ENCODE measurements around the gene EGFL7. TPM values are rescaled to one million over a fixed set of nuclear protein-coding genes. Genes with fewer than 3 reads are reported as not detected.
A peak's percentile ranks its signal among the peaks of the same experiment; 100 is the strongest.

EGFL7 gene
- polyA plus RNA-seq, 3 donors = 43.8 to 79.8 (median 74.3) TPM

DNA sequence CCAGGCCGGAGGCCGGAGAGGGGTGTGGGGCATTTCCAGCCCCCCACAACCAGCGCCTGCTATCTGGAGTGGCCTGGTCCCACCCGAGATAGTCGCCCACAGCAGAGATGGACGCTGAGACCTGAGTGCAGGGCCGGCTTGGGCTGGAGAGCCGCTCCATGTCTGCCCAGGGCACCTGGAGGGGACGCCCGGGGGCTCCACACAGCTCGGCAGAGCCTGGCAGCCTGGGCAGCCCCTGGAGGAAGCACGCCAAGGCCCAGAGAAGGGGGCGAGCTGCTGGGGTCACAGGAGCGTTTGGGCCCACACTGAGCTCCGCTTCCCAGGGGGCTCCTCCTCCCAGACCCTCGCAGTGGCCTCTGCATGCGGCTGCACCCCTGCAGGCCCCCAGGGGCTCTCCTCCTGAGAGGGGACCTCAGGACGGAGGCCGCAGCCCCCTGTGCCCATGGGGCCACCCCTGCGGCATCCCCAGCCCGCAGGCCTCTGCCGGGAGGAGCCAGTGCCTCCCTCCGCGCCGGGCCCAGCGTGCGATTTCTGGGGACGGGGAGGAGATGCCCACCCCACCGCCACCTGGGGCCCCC lies 42.2 kb upstream of the EGFL7 start:
- DNase-seq (ENCODE audit: extremely low read depth in 1 of 11, low read depth in 9 of 11, low spot score in 4 of 11) = no peak

DNA sequence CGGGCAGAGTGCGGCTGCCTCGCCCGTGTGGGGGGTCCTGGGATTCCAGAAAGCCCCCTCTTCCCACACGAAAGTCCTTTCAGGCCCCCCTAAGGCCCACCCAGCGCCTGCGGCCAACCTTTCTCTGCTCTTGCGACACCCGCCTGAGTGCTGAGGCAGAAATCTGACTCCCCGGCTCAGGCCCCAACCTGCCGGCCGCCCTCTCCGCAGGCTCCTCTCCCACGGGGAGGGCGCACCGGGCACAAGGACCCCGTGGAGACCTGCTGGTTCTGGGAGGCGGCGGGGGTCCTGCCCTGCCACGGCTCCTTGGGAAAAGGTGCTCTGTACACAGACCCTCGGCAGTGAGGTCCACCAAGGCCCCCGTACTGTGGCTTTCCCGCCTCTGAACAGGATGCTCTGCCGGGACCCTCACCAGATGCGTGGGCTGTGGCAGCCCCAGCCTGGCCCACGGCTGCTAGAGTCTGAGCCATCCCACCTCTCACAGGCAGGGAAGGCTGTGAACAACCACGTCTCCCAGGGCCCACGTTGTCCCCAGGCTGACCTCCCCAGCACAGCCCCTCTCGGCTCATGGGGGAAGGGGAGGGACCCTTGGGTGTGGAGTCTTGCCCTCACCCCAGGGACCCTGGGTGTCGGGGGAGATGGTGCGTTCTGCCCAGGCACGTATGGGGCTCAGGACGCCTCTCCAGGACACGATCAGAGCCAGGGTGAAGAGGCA lies 41.5 kb upstream of the EGFL7 start:
- DNase-seq (ENCODE audit: extremely low read depth in 1 of 11, low read depth in 9 of 11, low spot score in 4 of 11) = no peak

DNA sequence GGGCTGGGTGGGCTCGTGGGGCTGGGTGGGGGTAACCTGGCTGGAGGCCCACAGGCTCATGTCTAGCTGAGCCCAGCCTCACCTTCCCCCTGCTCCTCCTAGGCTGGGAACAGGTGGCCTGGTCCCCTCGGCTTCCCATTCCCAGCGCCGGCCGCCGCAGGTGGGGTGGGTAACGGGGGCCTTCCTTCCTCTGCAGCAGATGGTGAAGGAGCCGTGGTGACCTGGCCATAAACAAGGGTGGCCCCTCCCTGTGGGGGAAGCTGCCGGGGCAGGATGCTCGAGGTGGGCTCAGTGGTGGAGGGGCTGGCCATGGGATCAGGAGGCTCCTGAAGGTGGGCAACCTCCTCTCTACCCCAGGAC lies 41.0 kb upstream of the EGFL7 start:
- DNase-seq (ENCODE audit: extremely low read depth in 1 of 11, low read depth in 9 of 11, low spot score in 4 of 11) = no peak

DNA sequence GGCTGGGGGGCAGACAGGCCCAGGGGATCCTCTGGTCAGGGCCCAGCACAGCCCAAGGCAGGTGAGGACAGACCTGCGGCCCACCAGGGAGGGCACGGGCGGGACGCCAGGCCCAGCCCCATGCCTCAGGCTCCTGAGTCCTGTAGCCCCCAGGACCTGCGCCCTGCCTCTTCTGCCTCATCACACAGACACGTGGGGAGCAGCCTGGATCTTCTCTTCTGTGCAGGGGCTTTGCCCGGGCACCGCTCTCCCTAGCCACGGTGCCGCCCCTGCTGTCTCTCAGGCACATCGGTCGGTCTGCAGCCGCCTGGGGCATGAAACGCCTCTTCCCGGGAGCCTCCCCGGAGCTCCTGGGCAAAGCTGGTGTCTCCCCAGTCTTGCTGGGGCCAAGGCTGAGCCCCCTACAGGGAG lies 40.2 kb upstream of the EGFL7 start:
- DNase-seq (ENCODE audit: extremely low read depth in 1 of 11, low read depth in 9 of 11, low spot score in 4 of 11) = no peak

DNA sequence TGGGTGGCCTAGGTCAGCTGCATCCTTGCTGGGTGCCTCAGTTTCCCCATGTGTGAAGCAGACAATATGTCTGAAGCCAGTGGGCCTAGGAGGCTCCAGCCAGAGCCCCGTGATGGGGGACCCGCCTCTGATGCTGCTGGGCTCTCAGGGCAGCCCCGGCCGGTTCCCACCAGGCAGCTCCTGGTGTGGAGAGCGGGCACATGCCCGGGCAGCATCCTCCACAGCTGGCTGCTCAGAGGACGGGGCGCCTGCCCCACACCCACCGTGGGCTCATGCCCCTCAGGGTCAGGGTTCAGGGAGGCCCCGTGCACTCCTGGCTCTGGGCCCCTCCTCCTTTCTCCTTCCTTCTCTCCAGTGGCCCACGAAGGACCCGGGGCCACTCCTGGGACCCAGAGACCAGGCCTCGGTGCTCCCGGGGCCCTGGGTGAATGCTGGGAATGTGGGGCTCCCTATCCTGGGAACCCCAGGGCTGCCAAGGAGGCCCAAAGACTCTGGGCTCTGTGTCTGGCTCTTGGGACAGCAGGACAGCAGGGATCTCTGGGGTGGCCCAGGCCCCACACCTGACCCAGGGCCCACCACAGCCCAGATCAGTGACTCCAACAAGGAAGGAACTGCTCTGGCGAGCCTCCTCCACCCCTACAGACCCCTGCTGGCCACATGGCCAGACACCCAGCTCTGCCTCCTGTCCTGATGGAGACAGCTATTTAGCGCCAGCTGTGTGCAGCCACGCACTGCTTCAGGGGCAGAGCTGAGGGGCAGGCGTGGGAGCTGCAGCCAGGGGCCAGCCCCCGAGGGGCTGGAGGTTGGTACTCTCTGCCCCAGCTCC lies 39.5 kb upstream of the EGFL7 start:
- DNase-seq (ENCODE audit: extremely low read depth in 1 of 11, low read depth in 9 of 11, low spot score in 4 of 11) = no peak

DNA sequence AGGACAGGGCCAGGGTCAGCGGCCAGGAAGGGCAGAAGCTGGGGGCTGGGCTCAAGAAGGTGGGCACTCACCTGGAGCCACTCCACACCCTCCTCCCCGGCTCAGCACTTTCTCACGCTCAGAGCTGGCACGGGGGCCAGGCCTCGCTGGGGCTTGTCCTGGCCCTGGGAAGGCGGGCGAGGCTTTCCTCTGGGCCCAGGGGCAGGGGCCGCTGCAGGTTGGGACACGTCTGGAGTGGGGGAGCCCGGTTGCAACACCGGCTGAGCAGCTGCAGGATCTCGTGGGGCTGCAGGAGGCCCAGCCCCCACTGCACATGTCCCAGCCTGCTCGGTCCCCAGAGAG lies 38.9 kb upstream of the EGFL7 start:
- DNase-seq (ENCODE audit: extremely low read depth in 1 of 11, low read depth in 9 of 11, low spot score in 4 of 11) = no peak

DNA sequence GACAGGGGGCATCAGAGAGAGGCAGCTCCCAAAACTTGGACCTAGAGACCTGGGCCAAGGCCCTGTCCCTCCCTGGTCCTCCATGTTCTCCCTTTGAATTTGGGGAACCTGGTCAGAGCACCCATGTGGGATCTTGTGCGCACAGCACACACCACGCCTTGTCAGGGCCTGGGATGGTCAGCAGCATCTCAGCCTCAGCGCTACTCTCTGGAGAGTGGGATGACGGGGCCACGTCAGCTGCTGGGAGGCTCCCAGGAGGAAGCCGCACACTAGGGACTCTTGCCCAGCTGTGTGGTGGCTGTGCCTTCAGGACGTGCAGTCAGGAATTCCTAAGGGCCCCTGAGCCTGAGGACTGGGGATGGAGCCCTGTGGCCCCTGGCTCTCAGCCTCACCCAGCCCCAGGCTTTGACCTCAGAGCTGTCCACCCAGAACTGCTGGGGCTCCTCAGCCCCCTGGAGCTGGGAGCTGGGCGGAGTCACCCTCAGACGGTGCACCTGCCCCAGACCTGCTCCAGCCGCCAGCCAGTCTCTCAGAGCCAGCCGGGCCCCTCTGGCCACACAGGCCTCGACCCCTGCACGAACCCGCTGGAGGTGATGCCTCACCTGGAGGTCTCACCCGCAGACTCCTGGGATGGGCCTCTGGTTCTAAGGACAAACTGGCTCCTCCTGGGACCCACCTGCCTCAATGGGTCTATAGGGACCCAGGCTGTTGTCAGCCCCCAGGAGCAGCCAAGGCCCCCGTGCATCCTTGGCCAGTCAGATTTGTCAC lies 38.3 kb upstream of the EGFL7 start:
- DNase-seq (ENCODE audit: extremely low read depth in 1 of 11, low read depth in 9 of 11, low spot score in 4 of 11) = no peak

DNA sequence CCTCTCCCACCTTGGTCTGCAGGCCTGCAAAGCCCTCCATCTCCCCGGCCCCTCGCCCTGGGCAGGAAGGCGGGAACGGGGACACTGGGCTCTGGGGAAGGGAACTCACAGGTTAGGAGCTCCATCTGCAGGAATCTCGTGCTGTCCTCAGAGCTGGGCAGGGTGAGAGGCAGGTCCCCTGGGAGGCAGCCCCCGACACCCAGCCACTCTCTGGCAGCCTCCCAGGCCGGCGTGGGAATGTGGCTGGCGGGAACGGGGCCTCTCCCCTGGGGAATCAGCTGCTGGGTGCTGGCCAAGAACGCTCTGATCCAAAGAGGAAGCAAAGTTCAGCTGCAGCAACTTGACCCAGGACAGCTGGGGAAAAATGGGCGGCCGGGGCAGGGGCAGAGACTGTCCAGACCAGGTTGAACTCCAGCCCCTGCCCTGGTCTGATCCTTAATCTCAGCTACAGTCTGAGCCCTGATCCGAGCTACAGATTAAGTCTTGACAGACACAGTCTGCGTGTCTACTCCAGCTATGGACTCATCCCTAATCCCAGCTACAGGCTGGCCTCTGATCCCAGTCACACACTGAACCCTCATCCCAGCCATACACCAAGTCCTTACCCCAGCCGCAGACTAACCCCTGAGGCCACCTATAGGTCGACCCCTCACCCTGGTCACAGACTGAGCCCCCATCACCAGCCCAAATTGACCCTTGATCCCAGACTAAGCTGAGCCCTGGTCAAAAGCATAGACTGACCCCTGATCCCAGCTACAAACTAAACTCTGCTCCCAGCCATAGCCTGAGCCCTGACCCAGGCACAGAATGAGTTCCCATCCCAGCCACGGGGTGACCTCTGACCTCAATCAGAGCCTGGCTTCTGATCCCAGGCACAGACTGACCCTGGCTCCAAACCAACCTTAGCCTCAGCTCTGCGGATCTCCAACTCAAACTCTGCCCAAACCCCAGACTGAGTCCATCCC lies 37.3 kb upstream of the EGFL7 start:
- DNase-seq (ENCODE audit: extremely low read depth in 1 of 11, low read depth in 9 of 11, low spot score in 4 of 11) = peak in 3 of 11 donors; percentile 41 to 73 (median 50)

DNA sequence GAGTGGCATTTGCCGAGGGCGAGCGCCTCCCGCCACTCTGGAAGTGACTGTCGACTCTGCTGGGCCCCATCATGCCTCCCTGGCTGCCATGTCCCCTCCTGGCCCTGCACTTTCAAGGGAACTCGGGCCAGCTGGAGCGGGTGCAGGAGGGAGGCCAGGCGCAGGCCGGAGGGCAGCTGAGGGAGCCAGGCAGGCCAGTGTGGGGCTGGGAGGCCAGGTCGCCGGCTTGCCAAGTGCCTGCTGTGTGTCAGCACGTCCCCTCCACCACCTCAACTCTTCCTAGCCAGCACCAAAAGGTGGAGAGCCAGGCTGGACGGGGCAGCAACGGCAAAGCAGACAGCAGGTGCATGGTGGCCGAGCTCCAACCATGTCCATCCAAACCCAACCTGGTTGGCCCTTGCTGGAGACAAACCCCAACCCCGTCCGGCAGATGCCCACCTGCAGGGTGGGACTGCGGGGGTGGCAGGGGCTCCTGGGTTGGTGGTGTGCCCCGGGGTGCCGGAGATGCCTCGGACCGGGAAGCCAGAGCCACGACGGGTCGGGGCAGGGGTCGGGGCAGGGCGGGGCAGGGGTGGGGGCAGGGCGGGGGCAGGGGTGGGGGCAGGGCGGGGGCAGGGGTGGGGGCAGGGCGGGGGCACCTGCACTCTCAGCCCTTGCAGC lies 36.5 kb upstream of the EGFL7 start:
- DNase-seq (ENCODE audit: extremely low read depth in 1 of 11, low read depth in 9 of 11, low spot score in 4 of 11) = no peak

DNA sequence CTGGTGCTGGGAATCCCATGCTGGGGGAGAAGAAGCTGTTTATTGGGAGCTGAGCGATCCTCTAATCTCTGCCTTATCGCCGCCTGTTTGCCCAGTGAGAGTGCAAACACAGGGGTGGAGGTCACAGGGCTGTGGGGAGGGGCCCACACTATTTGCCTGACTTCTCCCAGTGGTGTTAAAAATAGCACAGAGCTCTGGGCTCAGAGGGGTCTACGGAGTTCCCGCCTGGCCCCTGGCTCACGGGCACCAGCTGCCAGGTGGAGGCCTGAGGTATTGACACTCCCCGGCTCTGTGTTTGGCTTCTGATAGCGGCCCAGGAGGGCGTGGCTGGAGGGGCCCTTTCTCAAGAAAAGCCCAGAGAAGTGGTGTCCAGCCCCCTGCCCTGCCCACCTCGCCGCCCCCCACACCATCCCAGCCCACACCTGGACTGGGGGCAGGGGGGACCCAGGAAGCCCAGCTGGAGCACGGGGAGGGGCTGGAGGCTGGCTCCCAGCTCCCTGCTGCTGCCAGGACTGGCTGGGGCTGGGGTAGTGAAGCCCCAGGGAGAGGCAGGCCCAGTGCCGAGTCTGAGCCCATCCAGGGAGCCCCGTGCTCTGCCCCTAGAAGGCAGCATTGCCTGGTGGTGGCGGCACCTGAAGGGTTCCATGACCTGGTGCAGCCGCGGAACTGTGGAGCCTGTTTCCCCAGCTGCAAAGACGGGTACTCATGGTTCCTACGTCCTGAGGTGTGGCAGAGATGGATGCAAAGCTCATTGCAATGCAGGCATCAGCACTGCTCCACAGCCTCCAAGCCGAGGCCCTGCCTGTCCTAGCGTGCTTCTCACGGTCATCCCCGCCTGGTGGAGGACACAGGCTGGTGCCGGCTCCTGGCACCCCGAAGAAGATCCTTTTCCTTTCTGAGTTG lies 35.7 kb upstream of the EGFL7 start:
- DNase-seq (ENCODE audit: extremely low read depth in 1 of 11, low read depth in 9 of 11, low spot score in 4 of 11) = no peak

DNA sequence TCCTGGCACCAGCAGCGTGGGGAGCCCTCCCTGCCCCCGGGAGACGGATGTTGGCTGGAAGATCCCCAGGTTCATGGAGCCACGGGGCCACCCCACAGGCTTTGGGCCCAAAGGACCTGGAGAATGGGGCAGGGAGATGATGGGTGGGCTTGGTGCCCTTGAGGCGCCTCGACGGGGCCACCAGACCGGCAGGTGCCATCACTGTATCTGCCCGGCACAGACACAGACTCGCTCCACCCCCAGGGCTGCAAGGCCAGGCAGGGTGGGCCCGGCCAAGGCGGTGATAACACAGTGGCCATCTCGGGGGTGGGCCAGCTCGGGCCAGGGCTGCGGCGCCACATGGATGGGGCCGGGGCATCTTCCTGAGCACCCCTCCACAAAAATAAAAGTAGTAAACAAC lies 35.0 kb upstream of the EGFL7 start:
- DNase-seq (ENCODE audit: extremely low read depth in 1 of 11, low read depth in 9 of 11, low spot score in 4 of 11) = no peak

DNA sequence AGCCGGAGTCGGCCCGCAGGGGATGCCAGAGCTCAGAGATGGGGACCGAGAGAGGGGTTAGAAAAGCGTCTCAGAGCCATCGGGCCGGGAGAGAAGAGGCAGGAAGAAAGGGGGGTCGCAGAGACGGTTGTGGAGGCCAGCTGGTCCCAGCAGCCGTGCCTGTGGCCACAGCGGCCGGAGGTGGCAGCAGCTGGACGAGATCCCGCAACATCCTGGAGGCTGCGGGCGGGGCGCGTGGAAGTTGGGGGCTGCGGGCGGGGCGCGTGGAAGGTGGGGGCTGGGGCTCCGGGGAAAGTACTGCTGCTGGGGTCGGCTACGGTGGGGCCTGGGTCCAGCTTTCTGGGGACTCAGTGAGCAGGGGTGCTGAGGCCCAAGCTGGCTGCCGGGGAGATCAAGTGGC lies 34.4 kb upstream of the EGFL7 start:
- DNase-seq (ENCODE audit: extremely low read depth in 1 of 11, low read depth in 9 of 11, low spot score in 4 of 11) = no peak

DNA sequence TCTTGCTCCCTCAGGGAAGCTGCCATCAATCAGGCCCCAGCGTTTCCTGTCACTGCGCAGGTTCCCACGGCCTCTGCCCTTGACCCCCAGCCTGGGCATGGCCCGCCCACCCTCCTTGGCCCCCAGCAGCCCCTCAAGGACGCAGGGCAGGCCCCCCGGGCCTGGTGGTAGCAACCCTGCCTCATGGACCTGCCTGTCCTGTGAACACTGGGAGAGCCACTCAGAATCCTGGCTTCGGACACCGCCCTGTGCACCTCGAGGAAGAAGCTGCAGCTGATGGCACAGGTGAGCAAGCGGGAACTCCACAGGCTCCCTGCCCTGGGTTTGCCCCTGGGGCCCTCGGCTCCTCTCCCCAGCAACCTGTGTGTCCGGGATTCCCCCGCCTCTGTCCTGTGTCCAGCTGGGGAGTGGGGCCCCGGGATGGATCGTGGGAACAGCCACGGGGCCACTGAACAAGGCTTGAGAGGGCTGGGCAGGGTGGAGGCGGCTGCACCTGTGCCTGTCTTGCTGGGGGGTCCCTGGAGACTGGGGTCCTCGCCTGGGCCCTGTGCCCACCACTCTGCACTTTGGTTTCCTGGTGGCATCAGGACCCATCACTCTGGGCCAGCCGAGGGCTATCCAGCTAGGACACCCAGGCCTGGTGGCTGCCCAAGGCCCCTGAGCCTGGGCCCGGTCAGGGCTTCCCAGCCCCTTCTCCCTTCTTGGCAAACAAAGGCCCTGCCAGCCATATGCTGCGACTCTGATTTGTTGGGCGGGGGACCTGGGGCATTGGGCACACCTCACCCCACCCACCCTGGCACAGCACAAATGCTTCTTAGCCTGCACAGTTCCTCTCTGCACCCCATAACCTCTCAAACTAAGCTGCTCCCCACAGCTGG lies 33.5 kb upstream of the EGFL7 start:
- no peak for DNase-seq (ENCODE audit: extremely low read depth in 1 of 11, low read depth in 9 of 11, low spot score in 4 of 11)

DNA sequence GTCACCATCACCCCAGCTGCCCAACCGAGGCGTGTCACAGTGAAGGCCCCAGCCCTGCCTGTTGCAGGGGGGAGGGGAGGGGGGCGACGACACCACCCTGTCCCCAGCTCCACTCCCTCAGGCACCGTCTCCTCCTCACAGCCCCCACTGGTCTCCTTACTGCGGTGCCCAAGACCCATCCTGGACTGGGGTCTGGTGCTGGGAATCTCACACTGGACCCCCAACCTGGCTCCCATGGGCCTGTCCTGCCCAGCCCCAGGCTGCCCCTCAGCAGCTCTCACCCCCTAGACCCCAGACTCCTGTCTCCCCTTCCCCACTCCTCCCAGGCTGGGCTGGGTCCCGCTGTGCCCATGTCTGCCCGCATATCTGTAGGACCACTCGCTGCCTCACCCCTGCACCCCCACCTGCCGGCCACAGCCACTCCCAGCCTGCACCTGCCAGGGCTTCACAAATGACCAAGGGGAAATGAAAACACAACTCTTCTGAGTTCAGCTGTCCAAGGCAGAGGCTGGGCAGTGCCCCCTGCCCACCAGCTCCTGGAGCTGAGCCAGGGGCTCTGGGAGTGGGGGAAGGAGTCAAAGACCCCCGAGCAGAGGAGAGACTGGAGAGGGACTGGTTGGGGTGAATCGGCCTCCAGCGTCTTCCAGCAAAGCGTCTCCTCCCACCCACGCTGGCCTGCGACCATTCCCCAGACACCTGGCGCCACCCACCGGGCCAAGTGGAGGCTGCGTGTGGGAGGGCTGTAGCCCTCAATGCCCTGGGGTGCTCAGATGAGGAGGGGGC lies 32.6 kb upstream of the EGFL7 start:
- DNase-seq (ENCODE audit: extremely low read depth in 1 of 11, low read depth in 9 of 11, low spot score in 4 of 11) = no peak

DNA sequence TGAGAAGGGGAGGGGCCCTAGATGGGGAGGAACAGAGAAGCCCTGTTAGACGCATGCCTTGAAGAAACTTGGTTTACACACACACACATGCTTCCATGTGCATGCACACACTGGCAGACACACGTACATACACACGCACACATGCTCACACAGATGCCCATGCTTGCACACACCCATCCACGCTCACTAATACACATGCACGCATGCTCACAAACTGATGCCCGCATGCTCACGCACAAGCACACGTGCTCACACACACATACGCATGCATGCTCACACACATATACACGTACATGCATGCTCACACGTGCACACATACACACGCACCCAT lies 32.1 kb upstream of the EGFL7 start:
- no peak for DNase-seq (ENCODE audit: extremely low read depth in 1 of 11, low read depth in 9 of 11, low spot score in 4 of 11)
